ENCODE results near the gene BTBD18. TPM values are rescaled to one million over a fixed set of nuclear protein-coding genes. Genes with fewer than 3 reads are reported as not detected.

BTBD18 gene
- total RNA-seq = not detected in 2 replicates

GRCh38 chr11:57751676-57752253, at the start of gene BTBD18:
TSS of gene BTBD18 (minus strand) at chr11:57751819. CDS start at chr11:57751188, 631 bp downstream.

GRCh38 chr11:57761301-57762234, 9.9 kb upstream of the BTBD18 start, which contains the start of gene CTNND1:
TSS of gene CTNND1 (plus strand) at chr11:57761802. CDS start at chr11:57791479, 29,677 bp downstream.

GRCh38 chr11:57741132-57742086, 10.2 kb downstream of the BTBD18 start, which contains the start of gene SELENOH:
TSS of gene SELENOH (plus strand) at chr11:57741491. CDS start at chr11:57741596, 105 bp downstream.

GRCh38 chr11:57712256-57713150, 39.1 kb downstream of the BTBD18 start, which contains the start of gene TMX2:
TSS of gene TMX2 (plus strand) at chr11:57712593. CDS start at chr11:57712619, 26 bp downstream.

GRCh38 chr11:57711414-57712255, 40.0 kb downstream of the BTBD18 start, which contains the start of gene MED19:
TSS of gene MED19 (minus strand) at chr11:57712215. CDS start at chr11:57712179, 36 bp downstream.

Small RNA genes within 50 kb of the gene (small RNA-seq; reads per million reads assigned to genes)
- gene AP001931.1 (not detected), gene TMX2-CTNND1 (not detected)

Other genes starting within 250 kb of the BTBD18 start
- 10.4 and 15.4 TPM in 2 replicates for gene SLC43A1, start 236.1 kb downstream of the BTBD18 start, total RNA-seq
- gene TIMM10, start 221.1 kb downstream of the BTBD18 start, total RNA-seq = 48.7 and 66.3 TPM in 2 replicates
- gene SMTNL1, start 214.2 kb downstream of the BTBD18 start, total RNA-seq = not detected in 2 replicates
- gene UBE2L6, start 184.1 kb downstream of the BTBD18 start, total RNA-seq = 15.6 and 18.7 TPM in 2 replicates
- 0.14 TPM in 1 of 2 replicates, not detected in the other for gene SERPING1, start 154.1 kb downstream of the BTBD18 start, total RNA-seq
- under 0.01 and 0.07 TPM in 2 replicates for gene YPEL4, start 101.9 kb downstream of the BTBD18 start, total RNA-seq
- gene CLP1, start 94.1 kb downstream of the BTBD18 start, total RNA-seq = 20.5 and 21.8 TPM in 2 replicates
- gene ZDHHC5, start 83.7 kb downstream of the BTBD18 start, total RNA-seq = 54.8 and 62.4 TPM in 2 replicates
- 19.0 and 22.3 TPM in 2 replicates for gene MED19, start 39.6 kb downstream of the BTBD18 start, total RNA-seq
- 71.3 and 75.1 TPM in 2 replicates for gene TMX2, start 39.2 kb downstream of the BTBD18 start, total RNA-seq
- 83.4 and 86.7 TPM in 2 replicates for gene SELENOH, start 10.3 kb downstream of the BTBD18 start, total RNA-seq
- 262 and 292 TPM in 2 replicates for gene CTNND1, start 10.0 kb upstream of the BTBD18 start, total RNA-seq